ENCODE data around the gene DNAJC3.
"Not testable (repeated sequence)": the region's sequence is repeated elsewhere in the genome, so short reads cannot be mapped to it uniquely, and the experiment has no call there.

The DNAJC3 gene

DNA sequence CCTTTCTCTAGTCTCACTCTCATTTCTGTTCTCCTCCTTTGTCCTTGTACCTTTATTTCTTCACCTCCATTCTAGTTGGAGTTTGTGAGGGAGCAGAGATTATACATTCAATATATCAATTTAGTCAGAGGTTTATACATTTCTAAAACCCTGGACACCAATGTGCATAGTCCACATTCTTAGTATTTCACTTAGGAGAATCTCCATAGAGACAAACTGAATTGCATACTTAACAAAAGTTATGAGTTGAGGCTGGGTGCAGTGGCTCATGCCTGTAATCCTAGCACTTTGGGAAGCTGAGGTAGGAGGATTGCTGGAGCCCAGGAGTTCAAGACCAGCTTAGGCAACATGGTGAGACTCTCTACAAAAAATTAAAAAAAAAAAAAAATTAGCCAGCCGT lies 45.3 kb downstream of the DNAJC3 start:
- FAIRE-seq, result no peak

DNA sequence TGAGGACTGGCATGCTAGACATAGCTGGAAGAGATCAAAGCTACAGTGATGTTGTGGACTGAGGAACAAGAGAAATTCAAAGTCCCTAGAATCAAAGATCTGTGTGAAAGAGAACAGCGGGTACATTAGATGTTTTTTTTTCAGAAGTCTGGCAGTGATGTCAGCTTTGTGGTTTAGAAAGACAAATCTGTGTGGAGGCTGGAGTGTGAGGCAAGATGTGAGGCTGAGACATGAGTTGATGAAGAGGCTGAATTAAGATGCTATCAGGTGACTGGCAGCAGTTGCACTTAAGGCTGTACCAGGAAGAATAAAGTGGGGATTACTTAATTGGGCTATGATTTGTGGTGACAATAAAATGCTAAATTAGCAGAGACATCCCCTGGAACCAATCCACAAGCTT lies 46.5 kb downstream of the DNAJC3 start:
- no peak for FAIRE-seq

DNA sequence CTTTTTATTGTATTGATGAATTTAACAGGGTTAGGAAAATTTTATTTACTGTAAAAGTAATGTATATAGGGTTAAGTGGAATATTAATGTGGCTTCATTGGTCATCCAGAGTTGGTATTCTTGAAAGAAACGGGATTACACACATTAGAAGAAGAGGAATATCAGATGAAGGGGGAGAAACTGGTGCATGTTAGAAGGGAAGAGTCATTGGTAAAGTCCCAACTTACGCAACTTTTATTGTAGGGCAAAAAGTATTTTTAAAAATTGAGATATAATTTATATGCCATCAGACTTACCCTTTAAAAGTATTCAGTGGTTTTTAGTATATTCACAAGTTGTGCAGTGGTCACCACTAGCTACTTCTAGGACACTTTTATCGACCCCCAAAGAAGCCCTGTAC lies 47.3 kb downstream of the DNAJC3 start:
- no peak for FAIRE-seq

DNA sequence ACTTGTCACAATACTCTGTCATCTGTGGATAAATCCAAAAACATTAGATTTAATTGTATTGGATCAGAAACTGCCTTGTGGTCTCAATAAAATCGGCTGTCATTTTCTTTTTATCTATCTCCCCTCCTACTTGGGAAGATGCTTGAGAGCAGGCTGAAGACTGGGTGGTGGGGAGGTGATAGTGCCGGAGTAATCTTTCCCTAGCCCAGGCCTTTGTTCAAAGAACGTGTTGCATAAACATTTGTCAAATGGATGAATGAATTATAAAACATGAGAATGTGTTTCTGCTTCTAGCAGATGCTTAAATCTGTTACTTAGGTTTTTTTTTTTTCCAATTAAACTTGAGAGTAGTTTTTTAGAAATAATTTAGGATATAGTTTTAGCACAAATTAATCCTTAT lies 49.9 kb downstream of the DNAJC3 start:
- no peak for FAIRE-seq

DNA sequence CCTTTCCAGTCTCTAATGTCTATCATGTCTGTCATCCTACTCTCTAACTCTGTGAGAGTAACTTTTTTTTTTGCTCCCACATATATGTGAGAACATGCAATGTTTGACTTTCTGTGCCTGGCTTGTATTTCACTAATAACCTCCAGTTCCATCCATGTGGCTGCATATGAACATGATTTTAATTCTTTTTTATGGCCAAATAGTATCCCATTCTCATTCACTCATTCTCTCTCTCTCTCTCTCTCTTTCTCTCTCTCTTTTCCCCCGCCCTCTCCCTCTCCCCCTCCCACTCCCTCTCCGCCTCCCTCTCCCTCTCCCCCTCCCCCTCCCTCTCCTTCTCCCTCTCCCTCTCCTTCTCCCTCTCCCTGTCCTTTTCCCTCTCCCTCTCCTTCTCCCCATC lies 52.0 kb downstream of the DNAJC3 start:
- FAIRE-seq, result no peak

DNA sequence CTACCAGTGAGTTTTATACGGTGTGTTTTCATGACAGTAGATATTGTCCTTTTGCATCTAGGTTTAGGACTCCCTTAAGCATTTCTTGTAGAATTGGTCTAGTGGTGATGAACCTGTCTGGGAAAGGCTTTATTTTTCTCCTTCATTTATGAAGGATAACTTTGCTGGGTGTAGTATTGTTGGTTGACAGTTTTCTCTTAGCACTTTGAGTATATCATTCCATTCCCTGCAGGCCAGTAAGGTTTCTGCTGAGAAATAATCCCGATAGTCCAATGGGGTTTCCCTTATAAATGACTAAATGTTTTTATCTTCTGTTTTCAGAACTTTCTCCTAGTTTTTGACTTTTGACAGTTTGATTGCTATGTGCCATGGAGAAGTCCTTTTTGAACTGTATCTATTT lies 57.2 kb downstream of the DNAJC3 start:
- FAIRE-seq, result no peak

DNA sequence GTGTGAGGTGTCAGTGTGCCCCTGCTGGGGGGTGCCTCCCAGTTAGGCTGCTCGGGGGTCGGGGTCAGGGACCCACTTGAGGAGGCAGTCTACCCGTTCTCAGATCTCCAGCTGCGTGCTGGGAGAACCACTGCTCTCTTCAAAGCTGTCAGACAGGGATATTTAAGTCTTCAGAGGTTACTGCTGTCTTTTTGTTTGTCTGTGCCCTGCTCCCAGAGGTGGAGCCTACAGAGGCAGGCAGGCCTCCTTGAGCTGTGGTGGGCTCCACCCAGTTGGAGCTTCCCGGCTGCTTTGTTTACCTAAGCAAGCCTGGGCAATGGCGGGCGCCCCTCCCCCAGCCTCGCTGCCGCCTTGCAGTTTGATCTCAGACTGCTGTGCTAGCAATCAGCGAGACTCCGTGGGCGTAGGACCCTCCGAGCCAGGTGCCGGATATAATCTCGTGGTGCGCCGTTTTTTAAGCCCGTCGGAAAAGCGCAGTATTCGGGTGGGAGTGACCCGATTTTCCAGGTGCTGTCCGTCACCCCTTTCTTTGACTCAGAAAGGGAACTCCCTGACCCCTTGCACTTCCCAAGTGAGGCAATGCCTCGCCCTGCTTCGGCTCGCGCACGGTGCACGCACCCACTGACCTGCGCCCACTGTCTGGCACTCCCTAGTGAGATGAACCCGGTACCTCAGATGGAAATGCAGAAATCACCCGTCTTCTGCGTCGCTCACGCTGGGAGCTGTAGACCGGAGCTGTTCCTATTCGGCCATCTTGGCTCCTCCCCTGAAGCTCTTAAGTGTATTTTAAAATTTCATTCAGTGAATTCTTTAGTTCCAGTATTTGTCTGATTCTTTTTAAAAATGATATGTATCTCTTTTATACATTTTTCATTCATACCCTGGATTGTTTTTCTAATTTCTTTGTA lies 63.4 kb downstream of the DNAJC3 start:
- not testable (repeated sequence) for FAIRE-seq

DNA sequence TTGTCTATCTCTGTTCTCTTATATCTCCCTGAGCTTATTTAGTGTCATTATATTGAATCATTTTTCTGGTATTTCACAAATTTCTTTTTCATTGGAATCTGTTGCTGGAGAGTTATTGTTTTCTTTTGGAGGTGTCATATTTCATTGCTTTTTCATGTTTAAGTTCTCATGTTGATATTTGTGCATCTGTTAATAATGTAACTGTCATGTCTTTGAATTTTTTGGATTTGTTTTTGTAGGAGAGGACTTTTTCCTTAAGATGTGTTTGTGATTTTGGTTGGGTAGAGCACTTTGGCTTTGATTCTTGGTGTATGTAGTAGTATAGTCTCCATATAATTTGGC lies 64.0 kb downstream of the DNAJC3 start:
- FAIRE-seq, result no peak

DNA sequence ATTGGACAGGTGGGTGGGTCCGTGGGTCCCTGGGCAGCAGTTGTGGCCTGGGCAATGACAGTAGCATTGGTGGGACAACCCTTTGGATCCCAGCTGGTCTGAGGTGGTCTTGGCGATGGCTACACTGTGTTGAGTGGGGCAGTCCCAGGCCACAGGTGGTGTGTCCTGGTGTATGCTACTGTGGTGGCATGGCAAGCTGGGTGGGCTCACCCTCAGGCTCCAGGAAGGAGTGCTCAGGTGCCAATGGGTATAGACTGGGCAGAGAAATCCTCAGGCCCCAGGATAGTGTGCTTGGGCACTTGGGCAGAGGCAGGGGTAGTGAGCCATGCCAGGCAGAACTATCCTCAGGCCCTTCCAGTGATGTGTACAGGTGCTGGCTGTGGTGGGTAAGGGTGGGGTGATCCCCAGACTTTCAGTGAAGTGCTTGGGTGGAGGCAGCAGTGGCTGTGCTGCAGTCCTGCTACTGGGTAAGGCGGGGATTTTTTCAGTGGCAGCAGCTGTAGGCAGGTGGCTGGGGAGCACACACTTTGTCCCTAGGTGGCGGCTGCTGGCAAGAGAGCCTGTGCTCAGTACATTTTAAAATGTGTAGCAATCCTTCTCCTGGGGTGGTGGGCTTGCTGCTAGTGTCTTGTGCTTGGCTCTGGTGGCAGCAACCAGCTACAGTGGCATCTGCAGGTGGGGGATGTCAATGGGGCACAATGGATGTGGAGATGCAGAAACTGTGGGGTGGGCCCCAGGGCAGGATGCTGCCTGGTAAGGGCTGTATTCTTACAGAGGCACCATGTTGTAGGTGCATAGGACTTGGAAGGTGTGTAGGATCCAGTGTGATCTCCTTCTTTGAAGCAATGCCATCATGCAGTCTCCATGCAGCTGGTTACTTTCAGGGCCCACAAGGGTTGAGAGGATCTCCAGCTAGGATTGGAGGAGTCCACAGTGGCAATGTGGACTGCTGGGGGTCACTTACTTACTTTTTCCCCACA lies 64.9 kb downstream of the DNAJC3 start:
- no peak for FAIRE-seq

DNA sequence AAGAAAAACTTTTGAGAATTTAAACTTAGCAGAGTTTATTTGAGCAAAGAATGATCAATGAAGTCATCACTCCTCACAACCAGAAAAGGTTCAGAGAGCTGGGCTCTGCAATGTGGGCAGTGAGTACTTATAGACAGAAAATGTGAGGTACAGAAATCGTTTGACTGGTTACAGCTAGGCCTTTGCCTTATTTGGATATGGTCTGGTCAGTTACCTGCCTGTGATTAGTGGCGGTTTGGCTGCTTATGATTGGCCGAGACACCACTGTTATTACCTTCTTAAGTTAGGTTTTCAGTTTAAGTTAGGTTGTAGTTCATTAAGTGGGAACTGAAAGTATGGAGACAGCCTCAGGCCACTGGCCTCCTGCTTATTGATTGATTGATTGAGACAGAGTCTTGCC lies 66.3 kb downstream of the DNAJC3 start:
- FAIRE-seq, result no peak

DNA sequence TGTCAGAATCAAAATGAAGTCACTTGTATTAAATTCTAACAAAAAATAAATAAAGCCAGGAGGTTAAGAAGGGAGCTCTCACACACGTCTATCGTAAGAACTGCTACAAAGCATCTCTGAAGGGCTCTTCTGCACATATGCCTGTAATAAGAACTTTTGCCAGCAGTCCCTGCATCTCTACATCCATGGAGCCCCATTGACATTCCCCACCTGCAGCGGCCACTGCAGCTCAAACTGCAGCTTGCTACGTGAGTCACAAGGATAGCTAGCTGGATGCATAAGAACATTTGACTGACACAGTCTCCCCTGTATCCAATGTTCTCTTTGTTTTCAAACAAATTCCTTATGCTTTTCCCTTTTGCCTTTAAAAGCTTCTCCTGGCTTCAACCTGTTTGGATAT lies 68.3 kb downstream of the DNAJC3 start:
- FAIRE-seq, result no peak

DNA sequence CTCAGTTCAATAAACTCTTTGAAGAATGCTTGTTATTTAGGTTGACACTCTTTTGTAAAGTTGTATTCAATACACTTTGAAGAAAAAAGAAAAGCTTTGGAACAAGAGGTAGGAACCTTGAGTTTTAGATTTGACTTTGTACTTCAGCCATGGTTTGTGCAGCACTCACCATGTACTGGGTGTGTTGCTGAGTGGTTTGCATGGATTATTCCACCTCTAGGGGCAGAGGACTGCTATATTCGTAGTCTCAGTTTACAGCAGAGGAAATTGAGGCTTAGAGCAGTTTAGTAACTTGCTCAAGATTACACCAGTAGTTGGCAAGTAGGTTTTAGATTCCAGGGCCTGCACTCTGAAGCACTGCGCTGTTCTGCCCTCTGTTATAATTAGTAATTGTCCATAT lies 68.8 kb downstream of the DNAJC3 start:
- no peak for FAIRE-seq

DNA sequence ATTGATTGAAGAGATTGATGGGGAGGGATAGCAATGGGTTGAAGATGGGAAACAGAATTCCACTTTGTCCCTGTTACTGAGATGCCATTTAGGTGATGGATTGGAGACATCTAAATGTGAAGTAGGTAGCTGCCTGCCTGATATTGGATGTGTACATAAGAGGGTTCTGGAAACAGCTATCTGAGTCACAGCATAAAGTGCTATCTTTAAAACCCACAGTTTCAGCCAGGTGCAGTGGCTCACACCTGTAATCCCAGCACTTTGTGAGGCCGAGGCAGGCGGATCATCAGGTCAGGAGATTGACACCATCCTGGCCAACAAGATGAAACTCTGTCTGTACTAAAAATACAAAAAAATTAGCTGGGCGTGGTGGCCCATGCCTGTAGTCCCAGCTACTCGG lies 72.6 kb downstream of the DNAJC3 start:
- FAIRE-seq, result no peak

DNA sequence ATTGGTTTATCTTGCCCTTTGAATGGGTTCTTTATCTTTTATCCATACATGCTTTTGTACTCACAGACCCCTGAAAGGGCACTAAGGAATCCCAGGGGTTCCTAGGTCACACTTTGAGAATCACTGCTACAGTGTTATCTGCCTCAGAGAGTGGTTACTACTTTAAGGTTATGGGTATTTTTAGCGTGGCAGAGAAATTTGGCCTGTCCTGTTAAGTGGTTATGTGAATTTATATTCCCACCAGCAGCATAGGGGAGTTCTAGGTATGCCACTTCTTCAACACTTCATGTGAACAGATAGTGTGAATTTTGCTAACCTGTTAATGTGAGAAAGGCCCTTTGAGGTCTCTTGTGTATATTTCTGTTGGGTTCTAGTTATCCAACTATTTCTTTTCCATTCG lies 75.7 kb downstream of the DNAJC3 start:
- FAIRE-seq, result no peak

DNA sequence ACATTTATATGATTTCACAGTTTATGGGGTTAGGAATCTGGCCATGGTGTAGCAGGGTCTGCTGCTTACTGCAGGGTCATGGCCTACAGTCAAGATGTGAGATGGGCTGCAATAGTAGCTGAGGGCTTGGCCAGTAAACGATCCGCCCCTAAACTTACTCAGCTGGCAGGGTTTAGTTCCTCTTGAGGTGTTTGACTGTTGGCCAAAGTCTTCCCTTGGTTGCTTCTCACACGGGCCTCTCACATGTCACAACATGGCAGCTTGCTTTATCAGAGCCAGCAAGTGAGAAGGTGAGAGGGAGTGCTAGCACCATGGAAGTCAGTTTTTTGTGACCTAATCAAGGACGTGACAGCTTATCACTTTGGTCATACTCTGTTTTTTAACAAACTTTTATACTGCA lies 77.1 kb downstream of the DNAJC3 start:
- no peak for FAIRE-seq

DNA sequence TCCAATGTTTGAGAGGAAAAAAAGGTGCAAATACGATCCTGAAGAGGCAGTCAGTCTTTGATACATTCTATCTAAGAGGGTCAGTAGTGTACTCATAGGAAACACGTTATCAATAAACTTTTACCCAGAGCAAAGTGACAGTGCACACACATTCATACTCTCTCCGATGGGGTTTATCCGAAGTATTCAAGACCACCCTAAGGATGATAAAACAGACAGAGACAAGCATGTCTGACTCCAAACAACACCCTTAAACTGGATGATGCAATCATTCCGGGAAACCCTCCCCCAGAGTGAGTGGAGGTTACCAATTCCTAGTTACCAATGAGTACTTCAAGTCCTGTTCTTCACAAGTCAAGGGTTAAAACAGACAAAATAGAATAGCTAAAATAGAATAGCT lies 79.1 kb downstream of the DNAJC3 start:
- no peak for FAIRE-seq

DNA sequence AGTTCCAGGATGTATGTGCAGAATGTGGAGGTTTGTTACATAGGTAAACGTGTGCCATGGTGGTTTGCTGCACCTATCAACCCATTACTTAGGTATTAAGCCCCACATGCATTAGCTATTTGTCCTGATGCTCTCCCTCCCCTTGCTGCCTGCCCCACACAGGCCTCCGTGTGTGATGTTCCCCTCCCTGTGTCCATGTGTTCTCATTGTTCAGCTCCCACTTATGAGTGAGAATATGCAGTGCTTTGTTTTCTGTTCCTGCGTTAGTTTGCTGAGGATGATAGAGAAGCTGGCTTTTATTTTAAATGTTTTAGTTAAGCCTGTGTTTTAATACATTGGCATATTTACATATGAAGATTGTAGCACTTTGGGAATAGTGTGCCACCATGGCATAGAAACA lies 85.7 kb downstream of the DNAJC3 start:
- not testable (repeated sequence) for FAIRE-seq

DNA sequence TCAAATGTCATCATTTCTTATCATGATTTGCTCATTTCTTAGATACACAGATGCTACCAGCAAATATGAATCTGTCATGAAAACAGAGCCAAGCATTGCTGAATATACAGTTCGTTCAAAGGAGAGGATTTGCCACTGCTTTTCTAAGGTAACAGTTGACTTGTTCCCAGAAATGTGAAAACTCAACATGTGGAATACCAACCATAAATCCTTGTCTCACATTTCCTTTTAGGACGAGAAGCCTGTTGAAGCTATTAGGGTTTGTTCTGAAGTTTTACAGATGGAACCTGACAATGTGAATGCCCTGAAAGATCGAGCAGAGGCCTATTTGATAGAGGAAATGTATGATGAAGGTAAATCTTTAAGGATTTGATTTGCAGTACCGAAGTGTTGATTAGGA lies 86.7 kb downstream of the DNAJC3 start:
- FAIRE-seq, result no peak

DNA sequence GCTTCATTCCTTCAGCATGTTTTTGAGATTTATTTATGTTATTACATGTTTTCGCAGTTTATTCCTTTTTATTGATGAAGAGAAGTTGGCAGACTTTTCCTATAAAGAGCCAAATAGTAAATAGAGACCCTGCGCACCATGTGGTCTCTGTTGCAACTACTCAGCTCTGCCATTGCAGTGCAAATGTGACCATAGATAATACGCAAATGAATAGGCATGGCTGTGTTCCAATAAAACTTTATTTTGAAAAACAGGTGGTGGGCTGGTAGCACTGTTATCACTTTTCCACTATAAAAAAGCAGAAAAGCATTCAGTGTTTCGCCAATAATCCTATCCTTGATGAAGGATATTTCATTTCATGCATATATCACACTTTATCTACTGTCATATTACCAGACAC lies 95.0 kb downstream of the DNAJC3 start:
- no peak for FAIRE-seq

DNA sequence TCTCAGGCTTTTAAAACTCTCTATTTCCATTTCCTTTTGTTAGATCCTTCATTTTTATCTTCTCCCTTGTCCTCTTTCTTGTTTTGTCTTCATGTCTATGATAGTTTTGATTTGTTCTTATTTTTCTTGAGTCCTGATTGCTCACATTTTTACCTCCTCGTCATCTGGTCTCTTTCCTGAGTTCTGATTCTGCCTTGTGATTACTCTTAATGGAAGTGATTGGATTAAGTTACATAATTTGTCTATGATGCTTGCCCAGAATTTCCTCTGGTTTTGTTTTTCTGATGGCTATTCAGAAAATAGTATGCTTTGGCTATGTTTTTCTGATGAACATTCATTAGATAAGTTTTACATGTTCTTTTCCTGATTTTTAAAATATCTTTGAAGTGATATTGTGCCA lies 102.6 kb downstream of the DNAJC3 start:
- no peak for FAIRE-seq

DNA sequence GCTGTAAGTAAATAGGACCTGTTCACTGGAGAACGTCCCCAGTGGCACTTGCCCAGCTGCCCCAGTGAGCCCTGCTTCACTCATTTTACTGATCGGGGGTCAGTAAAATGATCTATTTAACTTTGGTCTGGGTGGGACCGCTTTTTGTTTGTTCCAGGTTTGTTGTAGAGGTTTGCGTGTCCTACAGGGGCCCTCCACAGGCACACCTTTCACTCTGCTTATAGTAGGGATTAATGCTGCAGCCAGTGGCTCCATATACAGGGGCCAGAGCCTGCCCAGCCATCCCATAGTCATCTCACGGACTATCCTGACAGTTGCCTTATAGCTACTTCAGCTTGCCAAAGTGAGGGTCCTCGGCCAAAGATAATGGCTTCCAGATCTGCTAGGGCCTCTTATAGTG lies 104.1 kb downstream of the DNAJC3 start:
- FAIRE-seq, result no peak

DNA sequence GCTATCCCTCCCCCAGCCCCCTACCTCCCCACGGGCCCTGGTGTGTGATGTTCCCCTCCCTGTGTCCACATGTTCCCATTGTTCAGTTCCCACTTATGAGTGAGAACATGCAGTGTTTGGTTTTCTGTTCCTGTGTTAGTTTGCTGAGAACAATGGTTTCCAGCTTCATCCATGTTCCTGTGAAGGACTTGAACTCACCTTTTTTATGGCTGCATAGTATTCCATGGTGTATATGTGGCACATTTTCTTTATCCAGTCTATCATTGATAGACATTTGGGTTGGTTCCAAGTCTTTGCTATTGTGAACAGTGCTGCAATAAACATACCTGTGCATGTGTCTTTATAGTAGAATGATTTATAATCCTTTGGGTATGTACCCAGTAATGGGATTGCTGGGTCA lies 105.0 kb downstream of the DNAJC3 start:
- FAIRE-seq, result not testable (repeated sequence)

DNA sequence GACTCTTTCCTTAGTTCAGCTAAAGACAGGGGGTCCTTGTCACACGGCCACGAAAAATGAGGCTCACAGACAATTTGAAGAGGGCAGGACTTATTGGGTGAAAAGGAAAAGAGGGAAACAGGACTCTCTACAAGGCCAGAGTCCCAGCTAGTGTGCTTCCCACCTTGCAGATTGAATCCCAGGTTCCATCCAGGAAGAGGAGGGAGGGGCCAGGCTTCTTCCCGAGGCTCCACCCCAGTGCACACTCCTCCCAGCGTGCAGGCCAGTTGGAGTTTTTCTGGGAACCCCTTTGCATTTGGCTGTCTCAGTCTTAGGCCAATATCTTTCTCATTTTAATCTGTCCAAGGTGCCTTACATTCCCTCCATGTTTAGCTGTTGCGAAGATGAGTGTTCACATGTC lies 106.8 kb downstream of the DNAJC3 start:
- no peak for FAIRE-seq

All from A204.1 (cell line).